RWPE1 (cell line): ENCODE measurements around the gene PYROXD2.
"Not testable (repeated sequence)": the region's sequence is repeated elsewhere in the genome, so short reads cannot be mapped to it uniquely, and the experiment has no call there.

Source experiments
- CTCF ChIA-PET: fragments of 350-600 bp; sonication (Branson Sonifier 250); formaldehyde crosslinking; extraction: SDS; loops from one replicate; lab custom pipeline; 2021; lab: Yijun Ruan, JAX
- POLR2A ChIA-PET: fragments of 400-600 bp; formaldehyde crosslinking; extraction: SDS; loops from one replicate; lab custom pipeline; 2020; ENCODE audit warnings: antibody characterized with exemption; ENCODE audit not compliant: low non-redundant PET; lab: Yijun Ruan, JAX
- DNase-seq: peaks from one replicate; pipeline ENCODE4 v3.0.0; 2012; ENCODE audit warnings: low spot score
- H3K27ac ChIP-seq: fragments of 450-650 bp; 2 replicates; pipeline ENCODE4 v1.5.1; 2017
- CTCF ChIP-seq: fragments of 450-650 bp; conservative IDR thresholded peaks from 2 replicates; pipeline ENCODE4 v1.5.1; 2017; ENCODE audit warnings: low read depth, mild to moderate bottlenecking

PYROXD2 gene

GRCh38 chr10:98344589-98345038 lies 70.4 kb downstream of the PYROXD2 start:
- CTCF ChIA-PET, result interaction anchor here (0.6 kb wide), 1 partner anchor 527 kb away, joined by 3 read pairs; no protein-coding TSS in a partner anchor
- no peak overlapping the region for H3K27ac ChIP-seq
- POLR2A ChIA-PET, result no interaction called here
- DNase-seq, result no peak
- no peak for TF ChIP-seq CTCF

GRCh38 chr10:98341701-98342100 lies 73.3 kb downstream of the PYROXD2 start:
- DNase-seq, H3K27ac ChIP-seq, POLR2A ChIA-PET: not testable (repeated sequence)
- CTCF ChIA-PET, result interaction anchor here (0.7 kb wide), 1 partner anchor 64 kb away, joined by 3 read pairs; no protein-coding TSS in a partner anchor

- no peak for DNase-seq
- no peak for TF ChIP-seq CTCF
- ChIA-PET CTCF (interaction anchor here (0.6 to 1.4 kb wide), 3 partner anchors 14 to 84 kb away, joined by 4 to 6 read pairs (median 5); no protein-coding TSS in a partner anchor), POLR2A (no interaction called here)
- H3K27ac ChIP-seq, result no peak overlapping the region
These were observed 74.1 kb downstream of the PYROXD2 start for GRCh38 chr10:98340940-98341310.

GRCh38 chr10:98340261-98340939 lies 74.6 kb downstream of the PYROXD2 start:
- TF ChIP-seq CTCF, result no peak
- ChIA-PET POLR2A (no interaction called here), CTCF (interaction anchor here (0.6 to 1.4 kb wide), 3 partner anchors 14 to 85 kb away, joined by 4 to 6 read pairs (median 5); no protein-coding TSS in a partner anchor)
- no peak for DNase-seq
- H3K27ac ChIP-seq, result no peak overlapping the region

GRCh38 chr10:98339799-98340198 lies 75.2 kb downstream of the PYROXD2 start:
- CTCF ChIA-PET, result interaction anchor here (1.4 kb wide), 1 partner anchor 30 kb away, joined by 5 read pairs; no protein-coding TSS in a partner anchor
- TF ChIP-seq CTCF, result no peak
- DNase-seq, result no peak
- POLR2A ChIA-PET, result no interaction called here
- no peak overlapping the region for H3K27ac ChIP-seq

- no peak for DNase-seq
- H3K27ac ChIP-seq, result no peak overlapping the region
- TF ChIP-seq CTCF, result no peak
- ChIA-PET POLR2A (no interaction called here), CTCF (interaction anchor here (0.6 to 0.7 kb wide), 3 partner anchors 82 to 452 kb away, joined by 3 to 4 read pairs (median 4); no protein-coding TSS in a partner anchor)
These were observed 76.1 kb downstream of the PYROXD2 start for GRCh38 chr10:98338896-98339295.

- CTCF ChIA-PET, result no interaction called here
- H3K27ac ChIP-seq, result no peak overlapping the region
- DNase-seq, result no peak
- POLR2A ChIA-PET, result no interaction called here
- TF ChIP-seq CTCF, result no peak
These were observed 76.7 kb downstream of the PYROXD2 start for GRCh38 chr10:98338318-98338717.
